Activated T-cell treated with anti-CD3 and anti-CD28 coated beads, Interleukin-2, amount 50 U/mL, for 1 hour (primary cell): ENCODE measurements around the gene NOL3.

Source experiments
- DNase-seq: peaks from one replicate; pipeline ENCODE4 v3.0.0-alpha.2; 2020

The NOL3 gene

GRCh38 chr16:67155295-67156142 lies 14.8 kb upstream of the NOL3 start:
- DNase-seq: peak; percentile 87

DNA sequence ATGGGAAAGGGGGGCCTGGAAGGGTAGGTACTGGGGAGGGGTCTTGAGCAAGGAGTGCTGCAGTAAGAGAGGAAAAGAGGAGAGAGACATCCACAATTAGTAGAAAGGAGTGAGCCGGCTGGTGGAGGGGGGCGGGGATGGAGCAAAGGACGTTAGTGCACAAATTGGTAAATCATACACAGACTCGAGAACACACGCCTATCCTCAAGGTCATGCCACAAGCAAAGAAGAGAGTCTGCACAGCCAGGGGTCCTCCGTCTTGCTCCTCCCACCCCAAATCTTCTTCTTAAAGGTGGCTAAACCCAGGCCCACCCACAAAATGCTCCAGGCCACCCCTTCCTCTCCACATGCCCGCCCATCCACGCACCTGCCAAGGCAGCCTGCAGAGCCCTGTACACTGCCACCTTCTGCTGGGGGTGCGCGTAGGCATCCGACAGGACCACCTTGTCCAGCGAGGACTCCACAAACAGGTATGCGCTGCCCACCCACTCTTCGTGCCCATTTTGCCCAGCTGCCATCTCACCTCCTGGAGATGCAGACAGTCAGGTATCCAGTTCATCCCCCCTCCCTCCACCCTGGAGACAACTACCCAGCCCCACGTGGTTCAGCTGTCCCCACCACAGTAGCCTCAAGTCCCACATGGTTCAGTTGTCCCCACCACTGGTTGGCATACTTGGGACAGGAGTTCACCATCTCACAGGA lies 14.0 kb upstream of the NOL3 start:
- no peak for DNase-seq

- no peak for DNase-seq
Measured at GRCh38 chr16:67157106-67157748, 13.1 kb upstream of the NOL3 start.

DNA sequence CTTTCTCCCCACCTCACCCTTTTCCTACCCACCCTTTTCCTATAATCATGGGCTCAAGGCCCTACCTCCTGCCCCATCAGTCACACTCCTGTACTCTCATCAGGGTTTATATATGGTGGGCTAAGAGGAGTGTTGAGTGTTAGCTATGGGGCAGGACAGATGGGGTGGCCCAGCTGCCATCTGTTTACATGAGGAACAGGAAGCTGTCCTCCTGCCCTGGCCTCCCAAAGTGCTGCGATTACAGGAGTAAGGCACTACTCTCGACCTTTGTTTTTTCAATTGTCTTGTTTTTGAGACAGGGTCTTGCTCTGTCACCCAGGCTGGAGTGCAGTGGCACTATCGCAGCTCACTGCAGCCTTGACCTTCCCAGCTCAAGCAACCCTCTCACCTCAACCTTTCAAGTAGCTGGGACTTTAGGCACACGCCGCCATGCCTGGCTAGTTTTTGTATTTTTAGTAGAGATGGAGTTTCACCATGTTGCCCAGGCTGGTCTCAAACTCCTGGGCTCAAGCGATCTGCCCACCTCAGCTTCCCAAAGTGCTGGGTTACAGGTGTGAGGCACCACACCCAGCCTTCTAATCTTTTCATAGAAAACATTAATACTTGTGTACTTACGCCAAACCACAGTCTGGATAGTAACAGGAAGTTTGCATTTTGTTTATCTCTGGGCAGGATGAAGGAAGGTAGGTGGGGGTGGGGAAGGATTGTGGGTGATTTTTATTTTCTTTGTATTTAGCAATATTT lies 12.3 kb upstream of the NOL3 start:
- no peak for DNase-seq

DNA sequence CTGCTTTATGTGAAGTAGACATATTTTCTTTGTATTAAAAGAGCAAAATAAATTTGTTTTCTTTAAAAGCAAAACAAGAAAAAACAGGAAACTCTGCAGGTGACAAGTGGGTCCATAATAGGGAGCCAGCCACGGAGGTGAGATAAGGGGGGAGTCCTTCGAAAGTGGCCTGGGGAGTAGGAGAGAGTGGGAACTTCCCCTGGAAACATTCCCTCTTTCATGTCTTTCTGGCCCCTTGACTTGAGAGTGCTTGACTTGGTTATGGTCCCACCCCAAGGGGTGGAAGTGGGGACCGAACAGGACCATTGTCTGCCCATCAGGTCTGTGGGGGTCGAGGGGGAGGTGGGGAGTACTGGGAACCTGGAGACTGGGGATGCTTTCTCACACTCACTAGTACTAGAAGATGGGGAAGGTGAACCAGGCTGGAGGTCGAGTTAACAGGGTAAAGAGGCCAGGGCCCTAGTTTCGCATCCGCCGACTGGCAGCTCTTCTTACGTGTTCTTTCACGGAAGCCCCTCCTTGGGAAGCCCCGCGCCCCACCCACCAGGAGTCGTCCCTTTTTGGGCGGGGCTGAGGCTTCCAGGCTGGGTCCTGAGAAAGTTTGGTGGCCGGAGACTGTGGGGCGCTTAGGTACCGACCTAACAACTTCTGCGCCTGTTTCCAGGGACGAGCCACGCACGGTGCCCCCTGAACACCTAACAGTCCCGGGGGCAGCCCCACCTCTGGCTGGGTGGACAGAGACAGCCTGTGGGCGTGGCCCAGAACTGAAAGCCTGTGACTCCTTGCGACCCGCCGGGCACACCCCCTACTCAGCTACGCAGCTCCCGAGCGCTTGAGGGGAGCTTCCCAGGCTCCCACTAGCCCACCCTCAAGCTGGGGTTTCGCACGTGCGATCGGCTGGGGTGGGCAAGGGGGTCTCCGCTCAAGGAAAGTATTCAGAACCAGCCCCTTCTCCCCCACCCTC lies 11.4 kb upstream of the NOL3 start:
- DNase-seq: peak; percentile 80

GRCh38 chr16:67161595-67162058 lies 8.7 kb upstream of the NOL3 start:
- no peak for DNase-seq

DNA sequence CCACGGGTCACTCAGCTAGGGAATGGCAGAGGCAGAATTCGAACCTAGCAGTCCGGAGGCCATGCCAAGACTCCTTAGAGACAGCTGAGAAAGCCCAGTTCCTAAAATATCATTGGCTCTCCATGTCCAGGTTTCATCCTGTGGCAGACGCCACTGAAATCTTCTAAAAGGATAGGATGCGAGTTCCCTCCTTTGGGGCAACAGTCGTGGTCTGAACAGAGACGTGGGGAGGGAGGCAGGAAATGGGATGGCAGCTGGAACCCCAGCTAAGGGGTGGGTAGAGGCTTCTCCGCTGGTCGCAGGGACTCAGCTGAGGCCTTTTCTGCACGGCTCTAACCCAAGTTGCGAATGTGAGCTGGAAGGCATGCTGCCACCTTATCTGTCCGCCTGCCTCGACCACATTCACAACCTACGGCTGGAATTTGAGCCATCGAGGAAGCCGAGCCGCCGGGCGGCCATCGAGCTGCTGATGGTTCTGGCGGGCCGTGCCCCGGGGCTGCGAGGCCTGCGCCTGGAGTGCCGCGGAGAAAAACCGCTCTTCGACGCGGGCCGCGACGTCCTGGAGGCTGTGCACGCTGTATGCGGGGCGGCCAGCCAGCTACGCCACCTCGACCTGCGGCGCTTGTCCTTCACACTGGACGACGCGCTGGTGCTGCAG lies 7.7 kb upstream of the NOL3 start:
- DNase-seq: no peak

GRCh38 chr16:67163164-67163998 lies 7.0 kb upstream of the NOL3 start:
- DNase-seq: peak; percentile 59

- DNase-seq: no peak
Measured at GRCh38 chr16:67163999-67164558, 6.3 kb upstream of the NOL3 start.

DNA sequence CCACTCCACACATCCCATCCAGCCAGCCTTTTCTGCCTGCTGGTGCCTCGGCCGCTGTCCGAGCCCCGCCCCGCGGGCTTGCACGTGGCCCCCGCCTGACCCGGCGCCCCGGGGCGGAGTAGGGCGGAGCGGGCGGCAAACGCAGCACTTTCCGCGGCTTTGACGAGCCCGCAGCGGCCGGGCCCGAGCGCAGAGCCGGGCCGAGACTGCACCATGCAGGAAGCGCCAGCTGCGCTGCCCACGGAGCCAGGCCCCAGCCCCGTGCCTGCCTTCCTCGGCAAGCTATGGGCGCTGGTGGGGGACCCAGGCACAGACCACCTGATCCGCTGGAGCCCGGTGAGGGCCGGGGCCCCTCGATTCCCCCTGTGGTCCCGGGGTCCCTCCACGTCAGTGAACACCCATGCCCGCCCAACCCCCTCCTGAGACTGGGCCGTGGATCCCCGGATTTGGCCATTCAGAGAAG lies 5.7 kb upstream of the NOL3 start, which contains the start of gene HSF4:
TSS of gene HSF4 (plus strand) at position 147 of the 463 bp plus-strand sequence. CDS start at position 214, 67 bp downstream.
- DNase-seq: no peak

DNA sequence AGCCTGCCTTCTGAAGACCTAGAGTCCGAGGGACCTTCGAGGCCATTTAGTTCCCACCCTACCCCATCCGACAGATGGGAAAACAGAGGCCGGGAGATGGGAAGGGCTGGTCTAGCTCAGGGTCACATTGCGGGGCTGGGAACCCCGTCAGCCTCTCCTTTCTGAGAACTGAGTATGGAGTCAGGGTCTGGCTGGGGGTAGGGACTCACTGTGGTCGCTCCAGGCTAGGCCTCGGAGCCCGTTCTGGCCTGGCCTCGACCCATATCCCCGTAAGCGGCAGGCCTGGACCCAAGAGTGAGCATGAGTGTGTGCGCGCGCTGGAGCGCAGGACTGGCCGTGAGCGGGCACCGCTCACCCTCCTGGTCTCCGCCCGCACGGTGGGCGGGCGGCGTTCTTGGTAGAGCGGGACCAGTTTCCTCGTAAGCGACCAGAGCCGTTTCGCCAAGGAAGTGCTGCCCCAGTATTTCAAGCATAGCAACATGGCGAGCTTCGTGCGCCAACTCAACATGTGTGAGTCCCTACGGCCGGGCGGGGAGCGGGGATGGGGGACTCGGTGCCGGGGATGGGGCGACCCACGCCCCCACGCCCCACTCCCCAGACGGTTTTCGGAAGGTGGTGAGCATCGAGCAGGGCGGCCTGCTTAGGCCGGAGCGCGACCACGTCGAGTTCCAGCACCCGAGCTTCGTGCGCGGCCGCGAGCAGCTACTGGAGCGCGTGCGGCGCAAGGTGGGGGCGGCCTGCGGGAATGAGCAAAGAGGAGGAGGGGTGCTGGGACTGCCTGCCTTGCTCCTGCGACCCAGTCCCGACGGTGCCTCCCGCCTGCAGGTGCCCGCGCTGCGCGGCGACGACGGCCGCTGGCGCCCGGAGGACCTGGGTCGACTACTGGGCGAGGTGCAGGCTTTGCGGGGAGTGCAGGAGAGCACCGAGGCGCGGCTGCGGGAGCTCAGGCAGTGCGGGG lies 4.9 kb upstream of the NOL3 start:
- no peak for DNase-seq

GRCh38 chr16:67166110-67166547 lies 4.2 kb upstream of the NOL3 start:
- no peak for DNase-seq

DNA sequence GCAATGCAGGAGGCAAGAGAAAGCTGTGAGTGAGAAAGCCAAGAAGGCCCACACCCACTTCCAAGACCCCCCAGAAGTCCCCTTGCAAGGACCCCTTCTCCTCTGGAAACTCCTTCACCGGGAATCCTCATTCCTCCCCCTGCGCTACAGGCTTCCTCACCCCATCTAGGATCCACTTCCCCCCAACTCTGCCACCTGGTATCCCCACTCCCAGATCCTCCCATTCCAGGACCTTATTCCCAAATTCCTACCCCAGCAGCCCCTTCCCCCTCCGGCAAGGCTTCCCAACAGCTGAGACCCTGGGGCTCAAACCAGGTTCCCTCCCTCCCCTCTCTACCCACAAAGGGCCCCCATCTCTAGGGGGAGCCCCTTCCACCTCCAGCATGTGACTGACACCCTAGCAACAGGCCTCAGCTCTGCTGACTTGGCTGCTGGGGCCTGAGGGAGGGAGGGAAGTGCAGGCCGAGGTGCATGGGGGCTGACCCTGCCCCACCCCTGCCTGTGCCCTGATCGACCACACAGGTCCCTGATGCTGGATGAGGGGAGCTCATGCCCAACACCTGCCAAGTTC lies 3.7 kb upstream of the NOL3 start:
- DNase-seq: no peak

- DNase-seq: no peak
Measured at GRCh38 chr16:67167588-67167987, 2.8 kb upstream of the NOL3 start.

GRCh38 chr16:67169011-67169451 lies 1.3 kb upstream of the NOL3 start:
- no peak for DNase-seq

DNA sequence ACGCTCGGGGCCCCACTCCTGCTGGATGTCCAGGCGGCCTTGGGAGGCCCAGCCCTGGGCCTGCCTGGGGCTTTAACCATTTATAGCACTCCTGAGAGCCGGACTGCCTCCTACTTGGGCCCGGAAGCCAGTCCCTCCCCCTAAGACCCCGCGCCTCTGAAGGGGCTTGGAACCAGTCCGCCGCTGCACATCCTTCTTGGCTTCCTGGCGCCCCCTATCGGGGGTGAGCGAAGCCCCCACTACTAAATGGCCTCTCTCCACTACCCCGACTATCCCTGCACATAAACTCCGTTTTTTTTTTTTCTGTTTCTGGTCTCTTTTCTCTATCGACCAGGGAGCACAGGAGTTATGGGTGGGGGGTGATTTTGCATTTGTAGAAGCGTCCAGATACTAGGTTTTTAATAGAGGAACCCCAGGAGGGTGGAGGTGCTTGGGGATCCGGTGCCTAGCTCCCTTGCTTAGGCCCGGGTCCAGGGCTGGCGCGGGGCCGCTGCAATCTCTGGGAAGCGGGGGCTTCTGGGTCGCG lies 633 bp upstream of the NOL3 start:
- DNase-seq: no peak

GRCh38 chr16:67170949-67171649 lies 761 bp downstream of the NOL3 start:
- DNase-seq: no peak
